Measurements from ENCODE around the gene MAPK9. TPM values are rescaled to one million over a fixed set of nuclear protein-coding genes. Genes with fewer than 3 reads are reported as not detected.

The MAPK9 gene
- total and polyA plus RNA-seq, 2 donors from 2014 or later = 17.3 to 30.9 TPM

DNA sequence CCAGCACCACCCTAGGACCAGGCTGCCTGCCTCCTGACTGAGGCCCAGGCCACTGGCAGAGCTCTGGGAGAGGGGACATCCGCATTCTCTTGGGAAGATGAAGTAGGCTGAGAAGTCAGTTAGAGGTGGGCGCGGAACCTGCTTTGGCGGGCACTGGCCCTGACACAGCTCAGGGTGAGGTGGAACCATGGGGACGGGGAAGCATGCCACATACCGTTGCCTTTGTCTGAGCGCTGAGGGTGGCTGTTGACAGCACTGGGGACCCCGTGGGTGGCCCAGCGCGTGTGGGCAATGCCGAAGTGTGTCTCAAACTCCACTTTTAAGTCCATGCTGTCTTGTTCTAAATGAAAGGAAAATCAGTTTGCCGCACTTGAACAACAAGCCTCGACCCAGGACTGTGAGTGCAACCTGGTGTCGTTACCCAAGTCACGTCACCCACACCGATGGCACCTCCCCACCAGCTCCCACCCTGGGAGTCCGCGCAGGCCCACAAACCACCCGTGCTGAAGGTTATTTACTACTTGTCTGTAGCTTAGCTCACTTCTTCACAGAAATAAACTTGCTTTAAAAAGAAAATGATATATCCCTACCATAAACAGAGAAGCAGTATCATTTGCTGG, 43.8 kb upstream of the MAPK9 start:
- no peak for TF ChIP-seq CTCF (IDR thresholded peaks at IDR 0.05; ENCODE audit: borderline replicate concordance, extremely low read depth, insufficient read depth)
- no peaks in the 10 kb centered on the region for H3K4me1 ChIP-seq (ENCODE audit: control insufficient read depth in 2 of 3, insufficient read depth in 2 of 3, low read depth in 1 of 3, low read length in 3 of 3)
- intact Hi-C loops (cut with DNase I) = no loop called here
- H3K36me3 ChIP-seq (ENCODE audit: control insufficient read depth in 2 of 3, insufficient read depth in 3 of 3, low read length in 3 of 3) = no peaks in the 10 kb centered on the region
- H3K27me3 ChIP-seq (ENCODE audit: control insufficient read depth, insufficient read depth, low read length) = no peaks in the 10 kb centered on the region
- DNase-seq (peak in 1 of 5 donors; percentile 35), FAIRE-seq (no peak)
- no peak overlapping the region for H3K27ac ChIP-seq (ENCODE audit: low read depth in 2 of 2, low read length in 2 of 2)
- no peaks in the 10 kb centered on the region for H3K9me3 ChIP-seq (ENCODE audit: control insufficient read depth in 2 of 3, insufficient read depth in 1 of 3, low read length in 3 of 3)
- no peak overlapping the region for H3K9ac ChIP-seq (ENCODE audit: low read length in 3 of 3)
- H3K4me3 ChIP-seq (ENCODE audit: low read length in 3 of 3) = no peak overlapping the region

DNA sequence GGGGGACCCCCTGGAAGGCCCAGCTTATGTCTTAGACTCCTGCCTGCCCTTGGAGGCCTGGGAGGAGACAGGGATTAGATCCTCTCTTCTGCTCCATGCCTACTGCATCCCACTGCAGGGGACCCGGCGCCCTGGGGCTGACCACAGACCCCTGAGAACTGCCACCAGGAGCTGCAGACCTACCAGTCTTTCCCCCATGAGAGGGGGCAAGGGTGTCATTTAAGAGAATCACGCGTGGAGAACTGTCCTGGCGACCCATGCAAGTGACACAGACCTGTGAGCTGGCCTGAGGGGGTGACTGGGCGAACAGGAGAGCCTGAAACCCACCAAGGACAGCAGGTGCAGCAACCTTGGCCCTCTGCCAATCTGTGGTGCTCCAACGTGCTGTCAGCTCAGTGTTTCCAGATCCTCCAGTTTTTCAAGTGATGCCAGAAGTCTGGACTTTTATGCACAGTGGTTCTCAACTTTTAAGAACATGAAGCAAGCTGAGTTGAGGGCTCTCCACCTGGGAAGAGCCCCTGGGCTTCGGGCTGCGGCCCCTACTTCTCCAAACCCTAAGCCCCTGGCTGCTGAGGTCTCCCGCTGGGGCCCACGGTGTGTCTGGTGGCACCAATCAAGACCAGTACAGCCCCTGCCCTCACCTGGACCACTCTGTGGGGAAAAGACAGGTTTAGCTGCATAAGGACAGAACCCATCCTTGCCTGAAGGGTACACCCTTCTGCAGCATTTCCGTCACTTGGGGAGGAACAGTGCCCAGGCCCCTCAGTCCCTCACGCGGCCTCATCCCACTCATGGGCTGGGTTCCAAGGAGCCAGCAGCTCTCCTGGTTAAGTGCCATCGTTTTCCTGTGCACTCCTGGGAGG, 43.1 kb upstream of the MAPK9 start:
- intact Hi-C loops (cut with DNase I) = no loop called here
- H3K9me3 ChIP-seq (ENCODE audit: control insufficient read depth in 2 of 3, insufficient read depth in 1 of 3, low read length in 3 of 3) = no peaks in the 10 kb centered on the region
- no peak for FAIRE-seq
- H3K4me1 ChIP-seq (ENCODE audit: control insufficient read depth in 2 of 3, insufficient read depth in 2 of 3, low read depth in 1 of 3, low read length in 3 of 3) = no peaks in the 10 kb centered on the region
- peak in 1 of 5 donors; percentile 51 for DNase-seq
- no peak overlapping the region for H3K4me3 ChIP-seq (ENCODE audit: low read length in 3 of 3)
- TF ChIP-seq CTCF (IDR thresholded peaks at IDR 0.05; ENCODE audit: borderline replicate concordance, extremely low read depth, insufficient read depth) = no peak
- H3K36me3 ChIP-seq (ENCODE audit: control insufficient read depth in 2 of 3, insufficient read depth in 3 of 3, low read length in 3 of 3) = no peaks in the 10 kb centered on the region
- no peak overlapping the region for H3K27ac ChIP-seq (ENCODE audit: low read depth in 2 of 2, low read length in 2 of 2)
- H3K27me3 ChIP-seq (ENCODE audit: control insufficient read depth, insufficient read depth, low read length) = no peaks in the 10 kb centered on the region
- no peak overlapping the region for H3K9ac ChIP-seq (ENCODE audit: low read length in 3 of 3)

DNA sequence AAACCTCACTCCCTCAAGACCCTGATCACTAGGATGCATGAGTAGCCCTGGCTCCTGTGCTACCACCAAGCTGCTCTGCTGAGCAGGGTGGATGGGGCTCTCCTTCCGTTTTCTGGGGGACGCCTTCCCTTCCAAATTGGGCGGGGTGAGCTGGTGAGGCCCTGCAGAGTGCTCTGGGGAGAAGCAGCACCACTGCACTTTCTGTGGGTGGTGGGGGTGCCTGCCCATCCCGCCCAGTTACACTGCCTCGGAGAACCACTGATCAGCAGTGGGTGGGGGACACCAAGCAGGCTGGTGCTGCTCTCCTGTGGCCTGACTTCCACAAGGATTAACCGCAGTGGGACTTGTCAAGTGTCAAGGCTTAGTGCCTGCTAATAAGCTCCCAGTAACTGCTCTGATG, 42.3 kb upstream of the MAPK9 start:
- FAIRE-seq (no peak), DNase-seq (peak in 1 of 5 donors; percentile 37)
- Histone ChIP-seq H3K27me3 (ENCODE audit: control insufficient read depth, insufficient read depth, low read length) (no peaks in the 10 kb centered on the region), H3K9ac (ENCODE audit: low read length in 3 of 3) (no peak overlapping the region), H3K9me3 (ENCODE audit: control insufficient read depth in 2 of 3, insufficient read depth in 1 of 3, low read length in 3 of 3) (no peaks in the 10 kb centered on the region), H3K4me3 (ENCODE audit: low read length in 3 of 3) (no peak overlapping the region), H3K27ac (ENCODE audit: low read depth in 2 of 2, low read length in 2 of 2) (no peak overlapping the region), H3K4me1 (ENCODE audit: control insufficient read depth in 2 of 3, insufficient read depth in 2 of 3, low read depth in 1 of 3, low read length in 3 of 3) (no peaks in the 10 kb centered on the region), H3K36me3 (ENCODE audit: control insufficient read depth in 2 of 3, insufficient read depth in 3 of 3, low read length in 3 of 3) (no peaks in the 10 kb centered on the region)
- TF ChIP-seq CTCF (IDR thresholded peaks at IDR 0.05; ENCODE audit: borderline replicate concordance, extremely low read depth, insufficient read depth) = no peak
- intact Hi-C loops (cut with DNase I) = no loop called here

Data from kidney (tissue), 14 donors.